Measurements from ENCODE around the gene MARCHF5.
"Not testable (repeated sequence)": the region's sequence is repeated elsewhere in the genome, so short reads cannot be mapped to it uniquely, and the experiment has no call there.

GRCh38 chr10:92347035-92347676 is 56.2 kb downstream of the MARCHF5 start:
- not testable (repeated sequence) for TF ChIP-seq CTCF (IDR thresholded peaks at IDR 0.05; ENCODE audit: borderline replicate concordance, extremely low read depth, low read length, poor library complexity, severe bottlenecking); EZH2 (IDR thresholded peaks at IDR 0.05; ENCODE audit: borderline replicate concordance, low read depth, low read length, severe bottlenecking)

Data from DND-41 (cell line).